Measurements from ENCODE around the gene KNL1.
"Not testable (repeated sequence)": the region's sequence is repeated elsewhere in the genome, so short reads cannot be mapped to it uniquely, and the experiment has no call there.

The KNL1 gene

DNA sequence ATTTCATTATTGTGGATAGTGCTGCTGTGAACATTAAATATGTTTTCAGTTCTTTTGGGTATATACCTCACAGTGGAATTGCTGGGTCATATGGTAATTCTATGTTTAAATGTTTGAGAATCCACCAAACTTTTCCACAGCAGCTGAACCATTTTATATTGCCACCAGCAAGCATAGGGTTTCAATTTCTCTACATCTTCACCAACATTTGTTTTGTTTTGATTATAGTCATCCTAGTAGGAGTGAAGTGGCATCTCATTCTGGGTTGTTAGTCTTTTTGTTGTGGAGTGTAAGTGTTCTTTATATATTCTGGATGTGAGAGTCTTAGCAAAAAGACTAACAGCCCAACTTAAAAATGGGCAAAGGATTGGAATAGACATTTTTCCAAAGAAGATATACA lies 18.9 kb upstream of the KNL1 start:
- Histone ChIP-seq H3K36me3 (peaks cover 5% of the 10 kb centered on the region), H3K4me1 (ENCODE audit: control insufficient read depth in 1 of 2, insufficient read depth in 1 of 2, low read depth in 1 of 2, low read length in 1 of 2) (peaks cover 3% of the 10 kb centered on the region in 2 experiments), H3K9me3 (no peaks in the 10 kb centered on the region), H3K27me3 (no peaks in the 10 kb centered on the region), H3K27ac (no peak overlapping the region), H3K4me3 (ENCODE audit: low read depth in 1 of 2, low read length in 1 of 2) (no peak overlapping the region)
- TF ChIP-seq, protein P1, sequence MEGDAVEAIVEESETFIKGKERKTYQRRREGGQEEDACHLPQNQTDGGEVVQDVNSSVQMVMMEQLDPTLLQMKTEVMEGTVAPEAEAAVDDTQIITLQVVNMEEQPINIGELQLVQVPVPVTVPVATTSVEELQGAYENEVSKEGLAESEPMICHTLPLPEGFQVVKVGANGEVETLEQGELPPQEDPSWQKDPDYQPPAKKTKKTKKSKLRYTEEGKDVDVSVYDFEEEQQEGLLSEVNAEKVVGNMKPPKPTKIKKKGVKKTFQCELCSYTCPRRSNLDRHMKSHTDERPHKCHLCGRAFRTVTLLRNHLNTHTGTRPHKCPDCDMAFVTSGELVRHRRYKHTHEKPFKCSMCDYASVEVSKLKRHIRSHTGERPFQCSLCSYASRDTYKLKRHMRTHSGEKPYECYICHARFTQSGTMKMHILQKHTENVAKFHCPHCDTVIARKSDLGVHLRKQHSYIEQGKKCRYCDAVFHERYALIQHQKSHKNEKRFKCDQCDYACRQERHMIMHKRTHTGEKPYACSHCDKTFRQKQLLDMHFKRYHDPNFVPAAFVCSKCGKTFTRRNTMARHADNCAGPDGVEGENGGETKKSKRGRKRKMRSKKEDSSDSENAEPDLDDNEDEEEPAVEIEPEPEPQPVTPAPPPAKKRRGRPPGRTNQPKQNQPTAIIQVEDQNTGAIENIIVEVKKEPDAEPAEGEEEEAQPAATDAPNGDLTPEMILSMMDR (IDR thresholded peaks at IDR 0.05), result no peak

DNA sequence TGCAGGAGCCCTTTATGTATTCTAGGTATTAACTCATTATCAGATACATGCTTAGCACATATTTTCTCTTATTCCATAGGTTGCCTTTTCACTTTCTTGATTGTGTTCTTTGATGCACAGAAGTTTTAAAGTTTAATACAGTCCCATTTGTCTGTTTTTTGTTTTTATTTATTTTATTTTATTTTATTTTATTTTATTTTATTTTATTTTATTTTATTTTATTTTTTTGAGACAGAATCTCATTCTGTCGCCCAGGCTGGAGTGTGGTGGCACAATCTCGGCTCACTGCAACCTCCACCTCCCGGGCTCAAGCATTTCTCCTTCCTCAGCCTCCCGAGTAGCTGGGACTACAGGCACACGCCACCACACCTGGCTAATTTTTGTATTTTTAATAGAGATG lies 17.1 kb upstream of the KNL1 start:
- not testable (repeated sequence) for H3K36me3 ChIP-seq; H3K4me3 ChIP-seq (ENCODE audit: low read depth in 1 of 2, low read length in 1 of 2); H3K27me3 ChIP-seq; H3K27ac ChIP-seq; H3K9me3 ChIP-seq; H3K4me1 ChIP-seq (ENCODE audit: control insufficient read depth in 1 of 2, insufficient read depth in 1 of 2, low read depth in 1 of 2, low read length in 1 of 2)

DNA sequence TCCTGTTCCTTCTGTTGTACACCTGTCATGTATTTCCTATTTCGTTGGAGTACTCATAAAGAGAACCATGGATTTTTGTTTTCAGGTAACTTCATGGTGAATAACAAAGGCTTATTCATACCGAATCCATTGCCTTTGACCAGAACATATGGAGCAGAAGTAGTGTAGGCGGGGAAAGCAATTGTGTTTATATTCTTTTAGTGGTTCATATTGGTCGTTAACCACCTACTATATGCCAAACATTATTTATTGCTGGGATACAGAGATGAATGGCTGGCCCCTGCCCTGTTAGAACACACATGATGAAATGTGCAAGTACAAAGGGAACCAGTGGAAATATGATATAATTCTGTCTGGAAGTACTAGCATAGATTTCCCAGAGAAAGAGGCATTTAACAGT lies 15.2 kb upstream of the KNL1 start:
- Histone ChIP-seq H3K36me3 (peaks cover under 1% of the 10 kb centered on the region), H3K27me3 (no peaks in the 10 kb centered on the region), H3K9me3 (no peaks in the 10 kb centered on the region), H3K27ac (no peak overlapping the region), H3K4me1 (ENCODE audit: control insufficient read depth in 1 of 2, insufficient read depth in 1 of 2, low read depth in 1 of 2, low read length in 1 of 2) (peaks cover 5 to 6% of the 10 kb centered on the region in 2 experiments), H3K4me3 (ENCODE audit: low read depth in 1 of 2, low read length in 1 of 2) (no peak overlapping the region)
- TF ChIP-seq, protein P1 (IDR thresholded peaks at IDR 0.05), result no peak

- not testable (repeated sequence) for H3K4me3 ChIP-seq (ENCODE audit: low read depth in 1 of 2, low read length in 1 of 2)
These were observed 12.3 kb upstream of the KNL1 start for GRCh38 chr15:40581796-40582195.

DNA sequence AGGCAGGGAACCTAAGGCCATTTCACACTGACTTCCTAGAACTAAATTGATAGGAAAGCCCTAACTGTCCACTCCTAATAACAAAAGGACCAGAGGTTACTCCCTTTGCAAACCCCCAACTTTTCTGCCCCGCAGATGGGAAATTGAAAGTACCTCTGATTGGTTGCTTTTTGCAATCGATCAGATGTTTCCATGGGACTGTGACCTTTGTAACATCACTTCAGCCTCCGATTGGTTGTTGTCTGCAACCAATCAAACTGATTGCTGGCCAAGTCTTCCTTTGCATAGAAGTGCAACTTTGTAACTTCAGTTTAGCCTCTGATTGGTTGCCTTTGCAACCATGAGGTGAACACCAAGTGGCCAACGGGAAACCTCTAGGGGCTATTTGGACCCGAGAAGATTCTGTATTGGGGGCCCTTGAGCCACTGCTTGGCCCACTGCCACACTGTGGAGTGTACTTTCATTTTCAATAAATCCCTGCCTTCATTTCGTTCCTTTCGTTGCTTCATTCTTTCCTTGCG lies 11.3 kb upstream of the KNL1 start:
- TF ChIP-seq, protein P1 (IDR thresholded peaks at IDR 0.05), result no peak
- Histone ChIP-seq H3K27ac (no peak overlapping the region), H3K4me3 (ENCODE audit: low read depth in 1 of 2, low read length in 1 of 2) (peak overlapping the region in 1 of 2 experiments; percentile 19), H3K27me3 (peaks cover 6% of the 10 kb centered on the region), H3K9me3 (no peaks in the 10 kb centered on the region), H3K36me3 (no peaks in the 10 kb centered on the region), H3K4me1 (ENCODE audit: control insufficient read depth in 1 of 2, insufficient read depth in 1 of 2, low read depth in 1 of 2, low read length in 1 of 2) (peaks cover 5 to 6% of the 10 kb centered on the region in 2 experiments)

More at GRCh38 chr15:40581796-40582195, 12.3 kb upstream of the KNL1 start:
- not testable (repeated sequence) for H3K36me3 ChIP-seq; H3K27me3 ChIP-seq; H3K4me1 ChIP-seq (ENCODE audit: control insufficient read depth in 1 of 2, insufficient read depth in 1 of 2, low read depth in 1 of 2, low read length in 1 of 2); H3K9me3 ChIP-seq; H3K27ac ChIP-seq

DNA sequence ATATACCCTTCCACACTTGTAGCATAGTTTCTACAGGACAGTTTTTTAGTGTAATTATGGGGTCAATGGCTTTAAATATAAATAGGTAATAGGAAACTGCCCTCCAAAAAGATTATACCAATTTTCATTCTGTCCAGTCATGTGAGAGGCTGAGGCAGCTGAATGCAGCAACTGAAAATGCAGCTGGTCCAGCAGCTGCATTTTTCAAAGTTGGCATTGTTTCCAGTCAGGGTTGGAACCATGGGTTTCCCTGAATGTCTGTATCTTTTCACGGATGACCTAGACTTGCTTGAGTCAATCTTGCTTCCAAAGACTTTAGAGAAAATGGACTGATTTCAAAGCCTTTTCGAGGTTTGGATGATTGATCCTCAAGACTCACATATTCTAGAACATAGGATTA lies 9.9 kb upstream of the KNL1 start:
- Histone ChIP-seq H3K27ac (no peak overlapping the region), H3K4me1 (ENCODE audit: control insufficient read depth in 1 of 2, insufficient read depth in 1 of 2, low read depth in 1 of 2, low read length in 1 of 2) (peaks cover 5 to 6% of the 10 kb centered on the region in 2 experiments), H3K36me3 (no peaks in the 10 kb centered on the region), H3K9me3 (no peaks in the 10 kb centered on the region), H3K27me3 (peaks cover 6% of the 10 kb centered on the region), H3K4me3 (ENCODE audit: low read depth in 1 of 2, low read length in 1 of 2) (no peak overlapping the region)
- TF ChIP-seq, protein P1 (IDR thresholded peaks at IDR 0.05), result no peak

DNA sequence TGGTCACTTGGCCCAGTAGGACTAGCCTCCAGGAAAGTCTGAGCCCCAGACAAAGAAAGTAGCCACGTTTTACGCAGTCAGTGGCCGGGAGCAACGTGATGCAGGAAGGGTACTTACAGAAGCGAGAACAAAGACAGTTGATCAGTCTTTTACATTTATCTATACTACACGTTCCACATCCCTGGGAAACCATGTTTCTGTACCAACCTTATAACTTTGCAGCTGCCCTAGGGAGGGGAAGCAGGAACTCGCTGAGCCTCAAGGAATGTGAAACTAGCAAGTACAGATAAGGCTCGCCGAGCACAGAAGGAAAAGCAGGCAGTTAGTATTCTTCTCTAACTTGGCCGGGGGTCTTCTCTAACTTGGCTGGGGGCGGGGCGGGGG lies 3.4 kb upstream of the KNL1 start:
- Histone ChIP-seq H3K4me1 (ENCODE audit: control insufficient read depth in 1 of 2, insufficient read depth in 1 of 2, low read depth in 1 of 2, low read length in 1 of 2) (peaks cover 20% of the 10 kb centered on the region in 2 experiments), H3K4me3 (ENCODE audit: low read depth in 1 of 2, low read length in 1 of 2) (no peak overlapping the region), H3K27ac (no peak overlapping the region), H3K36me3 (no peaks in the 10 kb centered on the region), H3K27me3 (no peaks in the 10 kb centered on the region), H3K9me3 (no peaks in the 10 kb centered on the region)
- TF ChIP-seq, protein P1 (IDR thresholded peaks at IDR 0.05), result no peak
